ENCODE results near the gene CYP46A1. TPM values are rescaled to one million over a fixed set of nuclear protein-coding genes. Genes with fewer than 3 reads are reported as not detected.

The CYP46A1 gene
- total RNA-seq, 1 experiment from 2014 or later: 0.59 TPM

GRCh38 chr14:99674776-99675381 lies 9.2 kb upstream of the CYP46A1 start:
- Histone ChIP-seq H3K79me2 (ENCODE audit: insufficient read depth, low read length) (no peaks in the 10 kb centered on the region), H2BK20ac (ENCODE audit: low read depth, low read length, poor library complexity, severe bottlenecking) (no peak overlapping the region), H4K5ac (ENCODE audit: insufficient read length, low read depth, low read length) (no peak overlapping the region), H3K14ac (ENCODE audit: insufficient read depth, low read length) (no peak overlapping the region), H3K4me1 (ENCODE audit: insufficient read depth, low read length) (no peaks in the 10 kb centered on the region; the same call in 1 of the 2 replicates), H2BK15ac (ENCODE audit: low read depth, low read length) (no peak overlapping the region), H2AK5ac (ENCODE audit: insufficient read length, low read length) (no peak overlapping the region), H3K56ac (ENCODE audit: insufficient read length, low read depth, low read length) (no peak overlapping the region), H3K4ac (ENCODE audit: low read depth, low read length) (no peak overlapping the region), H3K9me3 (ENCODE audit: control insufficient read depth, low read depth, low read length) (peaks cover 8% of the 10 kb centered on the region), H3K27me3 (ENCODE audit: insufficient read depth, low read length) (no peaks in the 10 kb centered on the region), H3K23ac (ENCODE audit: insufficient read length, low read depth, low read length) (no peak overlapping the region), H2AFZ (ENCODE audit: low read length) (no peak overlapping the region), H3T11ph (ENCODE audit: low read length) (no peak overlapping the region), H3K4me2 (ENCODE audit: insufficient read depth, insufficient read length, low read length) (no peak overlapping the region), H3K9ac (ENCODE audit: extremely low read depth, insufficient read length, low read length) (no peak overlapping the region), H3K27ac (ENCODE audit: insufficient read length, low read depth, low read length) (no peak overlapping the region), H4K20me1 (ENCODE audit: control insufficient read depth, insufficient read depth, insufficient read length) (no peaks in the 10 kb centered on the region), H4K8ac (replicated peaks; ENCODE audit: insufficient read length, low read depth, low read length) (no peak overlapping the region), H2BK5ac (ENCODE audit: insufficient read length, low read length) (no peak overlapping the region), H4K91ac (ENCODE audit: insufficient read length, low read depth, low read length) (no peak overlapping the region), H3K79me1 (ENCODE audit: insufficient read depth, low read depth, low read length, poor library complexity, severe bottlenecking) (no peaks in the 10 kb centered on the region), H3K18ac (ENCODE audit: insufficient read length, low read depth, low read length) (no peak overlapping the region), H3K23me2 (ENCODE audit: insufficient read length, low read depth, low read length, poor library complexity, severe bottlenecking) (no peaks in the 10 kb centered on the region), H2BK120ac (ENCODE audit: low read depth, low read length, poor library complexity, severe bottlenecking) (no peak overlapping the region), H2BK12ac (ENCODE audit: insufficient read length, low read depth, low read length) (no peak overlapping the region)
- Mint-ChIP-seq H3K27me3 (ENCODE audit: low read depth) (peaks cover 10% of the 10 kb centered on the region), H3K9me3 (peaks cover 15 to 23% of the 10 kb centered on the region in 2 experiments), H3K27ac (no peak overlapping the region), H3K4me1 (peaks cover 35 to 36% of the 10 kb centered on the region in 2 experiments), H3K4me3 (no peak overlapping the region), H3K36me3 (ENCODE audit: insufficient read depth in 1 of 3, low read depth in 3 of 3) (peaks cover 3 to 10% (median 8%) of the 10 kb centered on the region in 3 experiments; a peak in 3 of 7 replicates)
- DNase-seq: no peak
- no peak for TF ChIP-seq CTCF (conservative IDR thresholded peaks at IDR 0.05)
- WGBS (ENCODE audit: extremely low coverage, insufficient read length, low lambda C conversion rate): no CpG with 5 or more reads among the region's 60 CpGs

Data from H9 (cell line).